22Rv1 (cell line): Measurements from ENCODE around the gene PSMB1.

ENCODE experiments used
- H3K27ac ChIP-seq: fragments of 450-650 bp; 2 replicates; pipeline ENCODE4 v1.5.1; 2017
- ZFX ChIP-seq: fragments of 450-650 bp; IDR thresholded peaks from 2 replicates; pipeline ENCODE4 v1.6.1; 2017; ENCODE audit warnings: antibody characterized with exemption, borderline replicate concordance
- TF ChIP-seq, protein P1 (sequence below): fragments of 450-650 bp; IDR thresholded peaks from 2 replicates; pipeline ENCODE4 v1.5.1; 2017; ENCODE audit warnings: mild to moderate bottlenecking

The PSMB1 gene

GRCh38 chr6:170554013-170554795 is 1.1 kb upstream of the PSMB1 start, which contains the start of gene TBP:
Gene TBP (plus strand): TSS chr6:170554369. CDS start chr6:170557030, 2,661 bp downstream.
- peak within 1 kb of the TSS; percentile 84 for H3K27ac ChIP-seq
- TF ChIP-seq, protein P1, sequence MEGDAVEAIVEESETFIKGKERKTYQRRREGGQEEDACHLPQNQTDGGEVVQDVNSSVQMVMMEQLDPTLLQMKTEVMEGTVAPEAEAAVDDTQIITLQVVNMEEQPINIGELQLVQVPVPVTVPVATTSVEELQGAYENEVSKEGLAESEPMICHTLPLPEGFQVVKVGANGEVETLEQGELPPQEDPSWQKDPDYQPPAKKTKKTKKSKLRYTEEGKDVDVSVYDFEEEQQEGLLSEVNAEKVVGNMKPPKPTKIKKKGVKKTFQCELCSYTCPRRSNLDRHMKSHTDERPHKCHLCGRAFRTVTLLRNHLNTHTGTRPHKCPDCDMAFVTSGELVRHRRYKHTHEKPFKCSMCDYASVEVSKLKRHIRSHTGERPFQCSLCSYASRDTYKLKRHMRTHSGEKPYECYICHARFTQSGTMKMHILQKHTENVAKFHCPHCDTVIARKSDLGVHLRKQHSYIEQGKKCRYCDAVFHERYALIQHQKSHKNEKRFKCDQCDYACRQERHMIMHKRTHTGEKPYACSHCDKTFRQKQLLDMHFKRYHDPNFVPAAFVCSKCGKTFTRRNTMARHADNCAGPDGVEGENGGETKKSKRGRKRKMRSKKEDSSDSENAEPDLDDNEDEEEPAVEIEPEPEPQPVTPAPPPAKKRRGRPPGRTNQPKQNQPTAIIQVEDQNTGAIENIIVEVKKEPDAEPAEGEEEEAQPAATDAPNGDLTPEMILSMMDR: no peak
- TF ChIP-seq ZFX: no peak

DNA sequence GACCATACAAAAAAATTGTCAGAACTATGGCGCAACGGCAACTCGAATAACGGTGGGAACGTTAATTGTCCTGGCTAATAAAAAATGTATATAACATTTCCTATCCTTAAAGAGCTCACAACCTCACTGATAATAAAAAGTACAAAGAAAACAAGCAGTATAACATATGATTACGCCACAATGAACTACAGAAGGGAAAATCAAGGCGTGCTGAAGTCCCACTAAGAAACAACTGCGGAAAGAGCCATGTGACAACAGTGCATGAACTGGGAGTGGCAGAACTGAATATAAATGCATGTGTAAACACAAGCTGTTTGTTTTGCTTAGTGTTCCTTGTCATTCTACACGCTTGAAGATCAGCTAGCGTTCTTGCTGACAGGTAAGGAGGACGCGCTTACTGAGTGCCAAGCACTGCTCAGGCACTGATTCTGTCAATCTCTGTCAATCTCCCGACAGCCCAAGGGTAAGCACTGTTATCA is 466 bp upstream of the PSMB1 start:
- TF ChIP-seq, protein P1: no peak
- TF ChIP-seq ZFX: no peak
- H3K27ac ChIP-seq: peak overlapping the region; percentile 84

GRCh38 chr6:170545405-170545804 is 7.7 kb downstream of the PSMB1 start:
- H3K27ac ChIP-seq: no peak overlapping the region
- TF ChIP-seq ZFX: no peak
- TF ChIP-seq, protein P1: no peak

DNA sequence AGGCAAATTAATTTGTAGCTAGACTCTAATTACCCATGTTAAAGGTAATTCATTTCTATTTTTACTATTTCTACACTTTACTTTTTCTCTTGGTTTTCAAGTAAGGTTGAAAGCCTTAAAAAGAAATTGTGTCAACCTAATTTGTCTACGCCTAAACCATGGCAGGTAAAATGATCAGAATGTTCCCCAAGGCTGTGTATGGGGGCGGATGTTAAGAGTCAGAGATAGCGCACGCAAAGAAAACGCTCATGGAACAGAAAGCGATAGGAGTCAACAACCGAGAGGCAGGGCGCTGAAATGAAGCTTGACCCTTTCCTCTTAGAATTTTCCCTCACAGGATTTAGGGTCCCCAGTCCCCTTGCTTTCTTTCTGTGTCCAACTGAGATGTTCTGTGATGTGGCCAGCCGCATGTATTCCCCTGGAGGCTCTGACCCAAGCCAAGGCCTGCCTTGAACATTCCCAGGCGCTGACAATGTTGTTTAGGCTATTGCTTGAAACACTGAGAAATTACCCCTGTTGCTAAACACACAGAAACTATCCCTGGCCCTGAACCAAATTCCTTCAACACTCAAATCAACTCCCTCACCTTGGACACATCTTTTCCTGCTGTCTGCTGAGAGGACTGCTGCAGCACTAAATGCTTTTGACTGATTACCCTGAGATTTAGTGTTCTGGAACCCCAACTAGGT is 10.9 kb downstream of the PSMB1 start:
- TF ChIP-seq, protein P1: no peak
- TF ChIP-seq ZFX: no peak
- no peak overlapping the region for H3K27ac ChIP-seq

DNA sequence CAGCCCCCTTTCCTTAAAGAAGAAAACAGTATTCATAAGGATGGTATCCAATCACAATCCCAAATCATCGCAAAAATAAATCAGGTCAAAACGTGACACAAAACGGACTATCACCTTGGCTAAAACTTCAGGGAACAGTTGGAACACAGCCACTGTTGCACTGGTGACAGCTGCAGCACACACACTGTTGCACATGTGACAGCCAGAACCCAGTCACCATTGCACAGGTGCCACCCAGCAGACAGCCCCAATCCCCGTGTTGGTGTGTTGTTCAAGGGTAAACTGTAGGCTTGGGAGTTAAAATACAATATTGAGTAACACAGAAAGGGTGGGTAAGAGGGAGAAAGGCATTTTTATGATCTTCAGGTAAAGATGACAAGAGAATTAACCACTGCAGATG is 15.8 kb downstream of the PSMB1 start:
- no peak overlapping the region for H3K27ac ChIP-seq
- TF ChIP-seq, protein P1: no peak

GRCh38 chr6:170536671-170537070 is 16.4 kb downstream of the PSMB1 start:
- no peak overlapping the region for H3K27ac ChIP-seq
- TF ChIP-seq, protein P1: no peak
- TF ChIP-seq ZFX: no peak

DNA sequence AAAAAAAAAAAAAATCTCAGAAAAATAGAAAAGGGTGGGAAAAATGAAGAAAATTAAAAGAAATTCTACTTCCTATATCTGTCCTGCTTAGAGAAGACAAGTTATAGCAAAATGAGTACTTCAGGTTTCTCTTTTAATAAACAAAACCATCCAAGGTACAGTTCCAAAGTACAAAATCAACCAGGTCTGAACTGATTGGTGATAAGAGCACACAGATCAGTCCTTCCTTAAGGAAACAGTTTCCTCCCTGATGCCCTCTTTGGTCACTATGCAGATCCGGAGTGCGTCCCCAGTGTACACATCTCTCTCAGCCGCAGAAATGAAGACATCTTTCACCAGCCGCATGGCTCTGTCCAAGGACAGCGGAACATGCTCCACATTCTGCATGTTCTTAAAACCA is 18.1 kb downstream of the PSMB1 start:
- no peak overlapping the region for H3K27ac ChIP-seq
- TF ChIP-seq, protein P1: no peak
